ENCODE data around the gene DNAI4. TPM values are rescaled to one million over a fixed set of nuclear protein-coding genes. Genes with fewer than 3 reads are reported as not detected.
A peak's percentile ranks its signal among the peaks of the same experiment; 100 is the strongest.

Gene DNAI4
- total RNA-seq, 1 experiment from 2014 or later: 2.1 TPM

- no peak for TF ChIP-seq ATF3 (CRISPR knock-in tag; conservative IDR thresholded peaks at IDR 0.05)
- no peak for TF ChIP-seq MXD4 (CRISPR knock-in tag; IDR thresholded peaks at IDR 0.05; ENCODE audit: borderline replicate concordance)
- TF ChIP-seq RORB (CRISPR knock-in tag; IDR thresholded peaks at IDR 0.05): no peak
- TF ChIP-seq ETV6 (CRISPR knock-in tag; IDR thresholded peaks at IDR 0.05): peak; percentile 36; the same call in 1 of the 2 replicates
- TF ChIP-seq USF1 (CRISPR knock-in tag; IDR thresholded peaks at IDR 0.05): peak; percentile 38; the same call in 1 of the 2 replicates
- 0 out of 2 replicates have a peak, but pooled peaks have one; percentile 23 for TF ChIP-seq USF2 (CRISPR knock-in tag; IDR thresholded peaks at IDR 0.05)
- no peak for TF ChIP-seq ESRRA (CRISPR knock-in tag; IDR thresholded peaks at IDR 0.05; ENCODE audit: borderline replicate concordance)
- no peak for TF ChIP-seq NFATC4 (CRISPR knock-in tag; IDR thresholded peaks at IDR 0.05)
- TF ChIP-seq NR3C1 (CRISPR knock-in tag; conservative IDR thresholded peaks at IDR 0.05; ENCODE audit: low read depth): no peak
- 0 out of 2 replicates have a peak, but pooled peaks have one; percentile 42 for TF ChIP-seq ZBTB43 (CRISPR knock-in tag; IDR thresholded peaks at IDR 0.05)
- no peak; the same call in 1 of the 2 replicates for TF ChIP-seq GABPB1 (CRISPR knock-in tag; IDR thresholded peaks at IDR 0.05)
- peak; percentile 15; the same call in 1 of the 2 replicates for TF ChIP-seq TEAD1 (CRISPR knock-in tag; IDR thresholded peaks at IDR 0.05)
- no peak for TF ChIP-seq CDX4 (CRISPR knock-in tag; IDR thresholded peaks at IDR 0.05; ENCODE audit: borderline replicate concordance)
- no peak for TF ChIP-seq PRDM15 (CRISPR knock-in tag; IDR thresholded peaks at IDR 0.05)
- no peak for TF ChIP-seq ZNF263 (CRISPR knock-in tag; IDR thresholded peaks at IDR 0.05; ENCODE audit: low read depth)
- peak; percentile 25; the same call in 1 of the 2 replicates for TF ChIP-seq HMGA2 (CRISPR knock-in tag; IDR thresholded peaks at IDR 0.05)
- TF ChIP-seq MLX (CRISPR knock-in tag; IDR thresholded peaks at IDR 0.05): no peak
- TF ChIP-seq CREM (CRISPR knock-in tag; IDR thresholded peaks at IDR 0.05): no peak
- TF ChIP-seq SOX15 (CRISPR knock-in tag; IDR thresholded peaks at IDR 0.05): no peak
- TF ChIP-seq JUN (CRISPR knock-in tag; IDR thresholded peaks at IDR 0.05): no peak
- no peak; the same call in 1 of the 2 replicates for TF ChIP-seq CBFB (CRISPR knock-in tag; IDR thresholded peaks at IDR 0.05; ENCODE audit: low read depth)
- TF ChIP-seq FOXK1 (CRISPR knock-in tag; IDR thresholded peaks at IDR 0.05): no peak; the same call in none of the 2 replicates
- peak; percentile 75 for TF ChIP-seq ZNF281 (CRISPR knock-in tag; IDR thresholded peaks at IDR 0.05)
- no peak for TF ChIP-seq GRHL2 (CRISPR knock-in tag; IDR thresholded peaks at IDR 0.05; ENCODE audit: insufficient replicate concordance, severe bottlenecking)
- no peak for TF ChIP-seq ZNF671 (CRISPR knock-in tag; IDR thresholded peaks at IDR 0.05)
- TF ChIP-seq CTCF (IDR thresholded peaks at IDR 0.05): no peak
Observed at GRCh38 chr1:66924756-66925557, at the start of gene DNAI4, which contains the start of gene MIER1 (continued).
